Uterus (tissue), 4 donors: ENCODE results near the gene AP4E1. TPM values are rescaled to one million over a fixed set of nuclear protein-coding genes. Genes with fewer than 3 reads are reported as not detected.
"Not testable (repeated sequence)": the region's sequence is repeated elsewhere in the genome, so short reads cannot be mapped to it uniquely, and the experiment has no call there.

Experiments
- DNase-seq, 2 donors: peaks; one replicate each; pipeline ENCODE4 v3.0.0-alpha.2; 2019 to 2020
- H3K27ac ChIP-seq, 2 donors: fragments of 200-600 bp; sonication (generic); 1 replicate in 1 of 2; 2 replicates in 1 of 2; pipeline ENCODE4 v1.5.1; 2016 to 2018
- H3K27me3 ChIP-seq, 2 donors: fragments of 200-600 bp; sonication (generic); one replicate each; pipeline ENCODE4 v1.5.1; 2018 to 2019; ENCODE audit warnings: control low read depth in 1 of 2
- H3K36me3 ChIP-seq, 2 donors: fragments of 200-600 bp; sonication (generic); one replicate each; pipeline ENCODE4 v1.5.1; 2019; ENCODE audit warnings: control low read depth in 1 of 2
- H3K4me1 ChIP-seq, 2 donors: fragments of 200-600 bp; sonication (generic); one replicate each; pipeline ENCODE4 v1.5.1; 2018 to 2019; ENCODE audit warnings: control low read depth in 1 of 2
- H3K4me3 ChIP-seq, 2 donors: fragments of 200-600 bp; sonication (generic); 1 replicate in 1 of 2; 2 replicates in 1 of 2; pipeline ENCODE4 v1.5.1; 2018 to 2019; ENCODE audit warnings: mild to moderate bottlenecking in 1 of 2
- H3K9me3 ChIP-seq, 2 donors: fragments of 200-600 bp; sonication (generic); one replicate each; pipeline ENCODE4 v1.5.1; 2019; ENCODE audit warnings: control low read depth in 1 of 2
- CTCF ChIP-seq, 4 experiments: fragments of 200-600 bp in 2 of 4; fragments of 450-650 bp in 2 of 4; sonication (generic) in 2 of 4; IDR thresholded peaks; one replicate each; pipeline ENCODE4 v1.5.1; 2016 to 2019; ENCODE audit warnings: antibody characterized with exemption in 4 of 4, mild to moderate bottlenecking in 2 of 4, moderate library complexity in 1 of 4
- POLR2A ChIP-seq, 2 donors: fragments of 450-650 bp; IDR thresholded peaks; one replicate each; pipeline ENCODE4 v1.6.1; 2016; ENCODE audit warnings: antibody characterized with exemption in 2 of 2, mild to moderate bottlenecking in 1 of 2, moderate library complexity in 1 of 2
- intact Hi-C: fragments of 100-400 bp; cut with DNase I; formaldehyde crosslinking; loops from one replicate; pipeline ENCODE4 v1.15.1; 2023; ENCODE audit warnings: low total_unique reads
- total RNA-seq, 4 donors: library from RNA; depleted of rRNA in 3 of 4; stranded (reverse); fragments of >200 nt in 3 of 4; gene quantifications; one replicate each; pipeline versions ENCODE4 v1.1.0 to v1.2.4, GENCODE V29; 2014 to 2023
- donor health status: DM: yes; HTN: yes; CAD: no.

AP4E1 gene
- total RNA-seq, 4 donors from 2014 or later, result 4.1 to 20.5 (median 12.3) TPM

DNA sequence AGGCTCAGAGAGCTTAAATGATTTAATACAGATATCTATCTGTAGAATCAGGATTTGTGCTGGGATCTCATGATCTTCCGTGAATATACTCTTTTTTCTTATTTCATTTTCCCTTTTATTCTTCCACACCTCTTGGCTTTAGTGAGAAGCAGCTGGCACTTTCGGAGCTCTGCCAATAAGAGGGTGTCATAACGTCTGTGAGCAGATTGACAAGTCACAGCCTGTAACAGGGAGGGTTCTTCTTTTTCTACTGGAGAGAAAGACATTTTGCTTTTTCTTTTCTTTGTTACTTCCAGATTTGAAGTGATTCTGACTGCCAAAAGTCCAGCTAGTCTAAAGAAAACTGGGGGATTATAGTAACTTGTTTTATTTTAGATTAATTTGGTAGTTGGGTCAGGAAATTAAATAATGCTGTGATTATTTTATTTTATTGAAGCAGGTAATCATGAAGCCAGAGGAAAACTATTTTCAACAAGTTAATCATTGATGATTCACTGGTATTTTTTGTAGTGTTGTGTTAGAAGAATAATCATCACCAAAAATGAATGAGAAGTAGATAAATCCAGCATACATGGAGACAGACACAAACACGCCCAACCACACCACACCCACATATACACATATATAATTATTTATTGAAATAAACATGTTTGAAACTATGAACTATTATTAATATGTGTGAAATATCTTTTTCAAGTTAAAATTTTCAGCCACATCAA is 116.4 kb downstream of the AP4E1 start:
- no peak overlapping the region for H3K4me3 ChIP-seq
- no peaks in the 10 kb centered on the region for H3K4me1 ChIP-seq
- no peak for TF ChIP-seq POLR2A (IDR thresholded peaks at IDR 0.05)
- TF ChIP-seq CTCF (IDR thresholded peaks at IDR 0.05), result no peak
- H3K27me3 ChIP-seq, result no peaks in the 10 kb centered on the region
- DNase-seq, result no peak
- intact Hi-C loops, result no loop called here
- no peaks in the 10 kb centered on the region for H3K36me3 ChIP-seq
- no peak overlapping the region for H3K27ac ChIP-seq
- peaks cover 0 to 4% of the 10 kb centered on the region in 2 donors for H3K9me3 ChIP-seq

- Histone ChIP-seq H3K27ac (no peak overlapping the region), H3K27me3 (no peaks in the 10 kb centered on the region), H3K4me1 (no peaks in the 10 kb centered on the region), H3K9me3 (peaks cover 0 to 4% of the 10 kb centered on the region in 2 donors), H3K4me3 (no peak overlapping the region), H3K36me3 (no peaks in the 10 kb centered on the region)
- no peak for TF ChIP-seq CTCF (IDR thresholded peaks at IDR 0.05)
- intact Hi-C loops, result no loop called here
- DNase-seq, result no peak
These were observed 117.0 kb downstream of the AP4E1 start for GRCh38 chr15:51025454-51025846.

- no peaks in the 10 kb centered on the region for H3K4me1 ChIP-seq
- H3K36me3 ChIP-seq, result no peaks in the 10 kb centered on the region
- no peak for DNase-seq
- no peak for TF ChIP-seq CTCF (IDR thresholded peaks at IDR 0.05)
- no peak for TF ChIP-seq POLR2A (IDR thresholded peaks at IDR 0.05)
- intact Hi-C loops, result no loop called here
- H3K27me3 ChIP-seq, result no peaks in the 10 kb centered on the region
- H3K27ac ChIP-seq, result no peak overlapping the region
- peaks cover 0 to 4% of the 10 kb centered on the region in 2 donors for H3K9me3 ChIP-seq
- H3K4me3 ChIP-seq, result no peak overlapping the region
These were observed 122.3 kb downstream of the AP4E1 start for GRCh38 chr15:51030649-51031316.

GRCh38 chr15:51037474-51037873 is 129.0 kb downstream of the AP4E1 start:
- H3K27ac ChIP-seq, intact Hi-C loops, H3K27me3 ChIP-seq, DNase-seq, H3K36me3 ChIP-seq, H3K4me3 ChIP-seq, H3K9me3 ChIP-seq, H3K4me1 ChIP-seq: not testable (repeated sequence)

DNA sequence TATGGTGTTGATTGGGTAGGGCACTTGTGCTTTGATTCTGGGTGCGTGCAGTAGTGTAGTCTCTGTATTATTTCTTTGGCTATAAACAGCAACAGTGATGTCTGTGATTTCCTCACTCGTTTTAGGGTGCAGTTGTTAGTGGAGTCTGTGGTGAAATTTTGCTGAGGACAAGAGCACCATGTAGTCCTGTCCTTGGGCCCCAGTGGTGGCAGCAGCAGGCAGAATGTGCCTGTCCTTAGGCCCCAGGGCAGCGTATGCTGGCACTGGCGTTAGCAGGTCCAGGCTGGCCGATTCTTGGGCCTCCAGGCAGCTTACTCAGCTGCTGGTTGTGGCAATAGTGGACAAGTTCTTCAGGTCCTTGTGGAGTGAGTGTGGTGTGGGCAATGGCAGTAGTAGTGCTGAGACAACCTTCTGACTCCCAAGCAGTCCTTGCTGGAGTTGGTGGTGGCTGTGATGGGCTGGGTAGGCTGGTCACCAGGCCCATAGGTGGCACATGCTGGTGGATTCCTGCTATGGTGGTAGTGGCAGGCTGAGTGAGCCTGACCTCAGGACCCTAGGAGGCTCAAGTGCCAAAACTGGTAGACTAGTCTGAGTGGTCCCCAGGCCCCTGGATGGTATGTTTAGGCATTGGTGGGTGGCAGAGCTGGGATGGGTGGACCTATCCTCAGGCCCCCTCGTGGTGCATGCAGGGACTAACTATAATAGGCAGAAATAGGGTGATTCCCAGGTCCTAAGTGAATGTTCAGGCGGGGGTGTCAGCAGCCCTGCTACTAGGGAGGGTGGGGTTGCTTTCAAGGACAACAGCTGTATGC is 129.9 kb downstream of the AP4E1 start:
- H3K9me3 ChIP-seq, result no peaks in the 10 kb centered on the region
- no peaks in the 10 kb centered on the region for H3K27me3 ChIP-seq
- no peak overlapping the region for H3K27ac ChIP-seq
- H3K4me3 ChIP-seq, result no peak overlapping the region
- DNase-seq, result no peak
- H3K36me3 ChIP-seq, result no peaks in the 10 kb centered on the region
- H3K4me1 ChIP-seq, result no peaks in the 10 kb centered on the region
- intact Hi-C loops, result no loop called here
- TF ChIP-seq CTCF (IDR thresholded peaks at IDR 0.05) (no peak), POLR2A (IDR thresholded peaks at IDR 0.05) (no peak)
